Activated T-cell treated with anti-CD3 and anti-CD28 coated beads, Interleukin-2, amount 50 U/mL, for 48 hours (primary cell): ENCODE results near the gene RPN1.
"Not testable (repeated sequence)": the region's sequence is repeated elsewhere in the genome, so short reads cannot be mapped to it uniquely, and the experiment has no call there.

Experiments
- DNase-seq, 2 experiments: peaks; one replicate each; pipeline ENCODE4 v3.0.0-alpha.2; 2020

Gene RPN1

DNA sequence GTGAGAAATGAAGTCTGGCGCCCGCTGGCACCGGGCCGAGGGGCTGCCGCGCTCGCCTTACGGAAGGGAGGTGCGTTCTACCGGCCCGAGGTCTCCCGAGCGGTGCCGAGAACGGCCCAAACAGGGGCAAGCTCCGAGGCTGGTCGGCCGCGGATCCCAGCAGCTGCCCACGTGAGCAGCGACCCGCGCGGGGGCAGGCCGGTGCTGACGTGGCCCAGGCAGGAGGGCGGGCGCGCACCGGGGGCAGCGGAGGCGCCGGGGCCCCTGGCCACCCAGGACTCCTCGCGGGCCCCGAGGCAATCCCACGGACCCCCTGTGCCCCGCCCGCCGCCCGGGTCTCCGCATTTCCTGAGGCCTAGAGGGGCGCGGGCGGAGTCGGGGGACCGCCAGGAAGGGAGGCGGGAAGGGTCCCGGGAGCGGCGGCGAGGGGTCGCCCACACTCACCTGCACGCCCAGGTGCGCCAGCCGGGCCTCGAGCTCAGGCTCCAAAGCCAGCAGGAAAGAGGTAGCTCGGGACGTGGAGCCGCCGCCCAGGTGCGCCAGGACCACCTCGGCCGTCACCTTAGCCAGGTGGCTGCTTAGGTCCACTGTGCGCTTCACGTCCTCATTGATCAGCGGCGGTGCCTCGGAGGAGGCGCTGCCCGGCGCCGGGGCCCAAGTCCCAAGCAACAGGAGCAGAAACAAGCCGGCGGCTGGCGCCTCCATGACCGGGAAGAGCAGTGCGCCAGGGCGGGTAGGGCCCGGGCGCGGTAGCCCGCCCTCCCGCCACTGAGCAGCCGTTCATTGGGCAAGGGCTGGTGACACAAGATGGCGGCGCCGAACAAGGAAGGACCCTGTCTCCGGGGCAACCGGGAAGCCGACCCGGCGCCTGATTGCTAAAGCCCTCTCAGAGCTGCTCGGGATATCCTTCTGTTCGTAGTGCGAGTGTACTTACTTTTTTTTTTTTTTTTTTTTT, at the start of gene RPN1:
Gene RPN1 (minus strand): TSS at position 723 of the 955 bp plus-strand sequence. CDS start 18 bp downstream, at position 705.
- peak; percentile 94 to 96 for DNase-seq

DNA sequence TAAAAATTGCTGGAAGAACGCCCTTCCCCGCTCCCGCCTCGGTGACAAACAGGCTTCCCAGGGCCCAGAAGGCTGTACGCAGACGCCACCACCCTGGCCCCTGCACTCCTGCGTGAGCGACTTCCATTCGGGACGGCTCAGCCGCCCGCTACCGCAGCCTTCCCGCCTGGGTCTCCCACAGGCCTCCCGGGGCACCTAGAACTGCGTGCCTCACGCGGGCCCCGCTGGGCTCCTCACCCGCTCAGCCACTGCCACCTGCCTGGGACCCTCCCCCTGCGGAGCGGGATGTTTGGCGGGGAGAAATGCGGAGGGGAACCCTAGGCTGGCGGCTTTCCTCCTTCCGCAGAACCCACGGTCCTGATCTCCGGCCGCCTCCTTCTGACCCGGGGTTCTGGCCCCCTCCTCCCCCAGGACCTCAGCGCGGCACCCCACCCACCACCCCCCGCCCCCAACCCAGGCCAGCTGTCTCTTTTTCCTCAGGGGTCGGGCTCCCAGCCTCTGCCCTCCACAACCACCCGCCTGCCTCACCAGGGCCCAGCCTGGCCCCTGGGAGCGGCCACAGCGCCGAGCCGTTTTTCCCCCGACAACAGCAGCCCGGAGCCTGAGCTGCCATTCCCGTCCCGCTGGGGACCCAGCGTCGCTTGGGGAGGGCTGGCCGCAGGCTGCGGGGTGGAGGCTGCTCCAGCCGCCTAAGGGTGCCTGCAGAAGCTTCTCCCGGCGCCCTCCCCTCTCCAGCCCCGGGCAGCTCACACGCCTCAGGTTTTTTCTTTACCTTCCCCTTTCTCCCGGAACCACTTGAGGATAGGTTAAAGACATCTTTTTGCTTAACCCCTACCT, 47.8 kb upstream of the RPN1 start:
- peak; percentile 45 to 54 for DNase-seq

DNA sequence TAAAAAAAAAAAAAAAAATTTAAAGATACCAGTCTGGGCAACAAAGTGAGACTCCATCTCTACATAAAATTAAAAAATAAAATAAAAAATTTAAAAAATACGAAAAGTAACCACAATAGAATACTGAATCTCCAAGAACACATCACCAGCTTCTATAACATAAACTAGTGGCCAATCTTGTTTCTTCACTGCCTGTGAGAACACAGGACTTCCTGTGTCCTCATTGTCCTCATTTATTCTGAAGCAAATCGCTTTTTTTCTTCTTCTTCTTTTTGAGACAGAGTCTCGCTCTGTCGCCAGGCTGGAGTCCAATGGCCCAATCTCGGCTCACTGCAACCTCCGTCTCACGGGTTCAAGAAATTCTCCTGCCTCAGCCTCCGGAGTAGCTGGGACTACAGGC, 46.7 kb upstream of the RPN1 start:
- DNase-seq = no peak

DNA sequence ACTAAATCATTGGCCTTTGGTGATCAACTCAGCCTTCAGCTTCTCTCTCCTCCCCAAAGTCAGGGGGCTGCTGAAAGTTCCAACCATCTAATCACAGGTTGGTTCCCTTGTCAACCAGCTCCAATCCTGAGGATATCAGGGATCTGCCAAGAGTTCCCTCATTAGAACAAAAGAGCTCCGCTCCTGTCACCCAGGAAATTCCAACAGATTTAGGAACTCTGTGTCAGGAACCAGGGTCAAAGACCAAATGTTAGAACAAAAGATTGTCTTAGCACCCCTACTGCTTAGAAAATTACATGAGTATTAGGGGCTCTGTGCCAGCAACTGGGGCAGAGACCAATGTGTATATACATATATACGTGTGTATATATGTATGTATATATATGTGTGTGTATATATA, 43.1 kb upstream of the RPN1 start:
- DNase-seq = no peak

DNA sequence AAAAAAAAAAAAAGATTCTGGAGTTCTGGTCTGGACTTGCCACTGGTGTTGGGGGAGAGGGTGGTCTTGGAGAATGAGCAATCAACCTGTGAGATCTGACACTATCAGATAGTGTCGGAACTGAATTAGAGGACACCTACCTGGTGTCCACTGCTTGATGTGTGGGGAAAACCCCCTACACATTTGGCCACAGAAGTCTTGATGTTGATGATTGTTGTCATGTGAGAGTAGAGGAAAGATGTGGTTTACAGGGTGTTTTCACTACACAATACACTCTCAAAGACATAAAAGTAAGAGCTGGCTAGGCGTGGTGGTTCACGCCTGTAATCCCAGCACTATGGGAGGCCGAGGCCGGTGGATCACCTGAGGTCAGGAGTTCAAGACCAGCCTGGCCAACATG, 38.4 kb upstream of the RPN1 start:
- no peak for DNase-seq

DNA sequence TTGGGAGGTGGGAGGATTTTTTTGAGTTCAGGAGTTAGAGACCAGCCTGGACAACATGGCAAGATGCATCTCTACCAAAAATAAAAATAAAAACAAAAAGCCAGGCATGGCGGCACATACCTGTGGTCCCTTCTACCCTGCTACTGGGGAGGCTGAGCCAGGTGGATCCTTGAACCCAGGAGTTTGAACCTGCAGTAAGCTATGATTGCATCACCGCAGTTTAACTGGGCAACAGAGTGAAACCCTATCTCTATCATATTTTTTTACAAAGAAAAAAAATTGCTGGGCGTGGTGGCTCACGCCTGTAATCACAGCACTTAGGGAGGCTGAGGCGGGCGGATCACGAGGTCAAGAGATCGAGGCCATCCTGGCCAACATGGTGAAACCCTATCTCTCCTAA, 35.8 kb upstream of the RPN1 start:
- DNase-seq = no peak

DNA sequence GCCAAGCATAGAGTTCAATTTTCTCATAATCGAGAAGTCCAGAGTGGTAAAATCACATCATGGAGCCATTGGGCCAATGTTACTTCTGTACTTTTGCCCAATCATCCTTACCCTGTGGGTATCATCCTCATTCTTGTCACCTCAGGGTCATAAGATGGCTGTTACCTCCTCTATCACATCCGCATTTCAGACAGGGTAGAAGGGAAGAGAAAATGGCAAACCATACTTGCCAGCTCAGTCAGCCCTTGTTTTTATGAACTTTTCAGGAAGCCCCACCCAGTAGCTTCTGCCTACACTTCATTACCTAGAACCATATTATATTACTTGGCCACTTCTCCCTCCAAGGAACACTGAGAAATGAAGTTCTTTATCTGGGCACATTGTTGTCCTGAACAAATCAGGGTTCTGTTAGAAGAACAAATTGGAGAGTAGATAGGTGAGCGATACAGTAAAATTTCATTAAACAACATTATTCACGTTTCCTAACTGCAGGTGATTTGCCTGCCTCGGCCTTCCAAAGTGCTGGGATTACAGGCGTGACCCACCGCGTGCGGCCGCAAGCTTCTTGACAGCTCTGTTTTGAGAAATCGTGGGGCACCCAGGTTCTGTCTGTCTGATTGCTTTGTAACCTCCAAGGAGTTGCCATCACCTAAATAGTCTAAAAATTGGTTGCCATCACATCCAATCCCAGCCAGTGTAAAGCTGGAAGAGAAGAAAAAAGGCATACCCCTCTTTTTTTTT, 34.5 kb upstream of the RPN1 start:
- no peak for DNase-seq

DNA sequence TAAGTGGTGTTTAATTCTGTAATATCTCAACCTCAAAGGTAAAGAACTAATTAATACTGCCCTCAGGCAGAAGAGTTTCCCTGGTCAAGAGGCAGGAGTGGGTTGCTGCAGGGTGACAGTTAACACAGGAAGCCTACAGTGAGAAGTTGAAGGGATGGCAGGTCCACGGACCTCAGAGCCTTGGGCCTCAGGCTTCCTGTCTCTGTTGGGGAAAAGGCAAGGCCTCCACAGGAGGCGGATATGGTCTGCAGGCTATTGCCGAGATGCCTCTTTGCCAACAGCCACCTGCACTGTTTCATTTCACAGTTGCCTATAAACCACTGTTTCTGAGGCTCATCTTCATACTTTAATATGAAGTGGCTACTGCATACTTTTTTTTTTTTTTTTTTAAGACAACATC, 33.3 kb upstream of the RPN1 start:
- no peak for DNase-seq

DNA sequence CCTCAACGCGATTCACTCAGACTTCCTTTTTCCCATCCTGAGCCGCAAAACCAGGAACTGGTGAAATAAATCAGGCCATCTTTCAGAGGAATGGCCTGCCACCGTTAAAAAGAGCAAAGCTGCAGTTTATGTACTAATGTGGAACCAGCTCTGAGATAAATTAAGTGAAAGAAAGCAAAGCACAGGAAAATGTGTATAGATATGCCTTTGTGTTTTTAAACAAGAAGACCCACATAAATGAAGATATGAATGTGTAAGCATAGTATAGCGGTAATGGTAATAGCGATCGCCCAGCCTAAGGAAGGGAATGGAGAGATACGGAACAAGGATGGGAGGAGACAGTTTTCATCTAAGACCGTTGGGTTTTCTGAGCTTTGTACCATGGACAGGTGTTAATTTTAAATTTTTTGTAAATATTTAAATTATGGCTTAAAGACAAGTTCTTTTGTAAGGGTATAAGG, 30.8 kb upstream of the RPN1 start:
- no peak for DNase-seq

DNA sequence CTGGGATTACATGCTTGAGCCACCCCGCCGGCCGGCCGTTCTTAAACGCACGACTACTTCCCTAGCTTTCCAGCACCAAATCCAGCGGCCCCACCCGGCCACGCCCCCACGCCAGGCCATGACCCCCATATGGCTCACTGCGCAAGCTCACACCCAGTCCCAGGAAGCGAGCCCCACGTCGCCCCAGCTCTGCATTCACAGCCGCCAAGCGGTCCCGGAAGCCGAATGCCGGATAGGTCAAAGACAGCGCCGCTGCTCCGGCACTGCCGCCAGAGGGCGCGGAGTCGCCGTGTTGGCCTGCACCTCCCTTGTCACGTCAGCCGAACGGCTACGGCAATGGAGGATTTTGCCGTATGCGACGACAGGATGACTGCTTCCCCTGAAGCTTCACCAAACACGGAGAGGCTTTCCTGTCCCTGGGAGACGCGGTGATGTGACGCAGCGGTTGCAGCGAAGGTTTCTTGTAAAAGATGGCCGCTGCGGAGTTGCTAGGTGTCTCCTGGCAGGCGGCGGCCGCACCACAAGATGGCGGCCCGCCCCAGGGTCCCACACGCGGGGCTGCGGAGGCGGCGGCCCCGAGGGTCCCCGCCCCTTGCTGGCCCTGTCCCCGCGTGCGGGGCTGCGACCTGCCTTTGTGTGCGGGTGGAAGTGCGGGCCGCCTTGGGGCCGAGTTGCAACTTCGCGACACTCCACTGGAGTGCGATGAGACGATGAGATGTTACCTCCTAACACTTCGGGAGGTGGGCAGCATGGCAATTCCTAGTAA, 30.2 kb upstream of the RPN1 start:
- peak; percentile 97 to 98 for DNase-seq

DNA sequence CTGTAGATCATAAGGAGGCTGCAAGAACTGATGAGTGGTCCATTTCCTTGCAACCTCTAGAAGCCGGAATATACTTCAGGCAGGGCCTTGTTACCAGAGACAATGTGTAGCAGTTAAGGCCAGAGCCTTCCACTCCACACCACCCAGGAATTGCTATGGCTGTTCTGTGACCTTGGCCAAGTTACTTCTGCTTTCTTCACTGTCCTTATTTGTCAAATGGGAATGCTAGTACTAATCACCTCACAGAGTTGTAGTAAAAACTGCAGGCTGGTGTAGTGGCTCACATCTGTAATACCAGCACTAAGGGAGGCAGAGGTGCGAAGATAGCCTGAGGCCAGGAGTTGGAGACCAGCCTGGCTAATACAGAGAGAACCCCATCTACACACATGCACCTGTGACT, 28.7 kb upstream of the RPN1 start:
- DNase-seq = no peak

DNA sequence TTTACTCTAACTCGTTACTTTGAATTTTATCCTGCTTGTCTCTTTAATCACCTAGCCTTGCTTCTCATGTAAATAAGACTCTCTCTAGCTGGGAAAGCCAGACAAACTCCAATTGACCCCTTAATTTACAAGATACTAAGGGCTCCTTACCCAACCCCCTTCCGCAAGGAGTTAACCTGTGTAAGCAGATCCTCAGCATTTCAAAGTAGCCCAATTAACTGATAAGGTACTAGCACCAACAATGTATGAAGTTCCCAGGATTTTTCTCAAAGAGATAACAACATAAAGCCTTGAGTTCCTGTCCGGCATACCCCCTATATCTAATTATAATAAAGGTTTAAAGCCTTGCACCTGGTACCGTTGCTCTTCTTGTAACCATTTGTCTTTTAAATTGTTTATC, 25.2 kb upstream of the RPN1 start:
- DNase-seq = not testable (repeated sequence)

DNA sequence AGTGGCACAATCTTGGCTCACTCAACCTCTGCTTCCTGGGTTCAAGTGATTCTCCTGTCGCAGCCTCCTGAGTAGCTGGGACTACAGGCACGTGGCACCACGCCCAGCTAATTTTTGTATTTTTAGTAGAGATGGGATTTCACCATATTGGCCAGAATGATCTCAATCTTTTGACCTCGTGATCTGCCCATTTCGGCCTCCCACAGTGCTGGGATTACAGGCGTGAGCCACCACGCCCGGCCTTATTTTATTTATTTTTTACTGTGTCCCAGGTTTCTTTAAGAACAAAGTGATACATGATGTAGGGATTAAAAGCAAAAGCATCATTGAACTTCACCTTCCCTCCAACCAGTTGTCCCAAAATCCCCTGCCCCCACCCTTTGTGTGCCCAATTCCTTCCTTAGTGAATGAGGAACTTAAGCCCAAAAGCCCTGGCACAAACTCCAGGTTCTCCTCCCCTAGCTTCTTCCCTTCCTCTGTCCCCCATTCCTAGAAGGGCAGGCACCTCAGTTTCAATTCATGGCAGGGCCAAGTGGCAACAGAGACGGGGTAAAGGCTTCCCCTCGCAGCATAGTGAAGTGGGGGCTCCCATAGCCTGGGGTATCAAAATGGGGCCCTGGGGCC, 23.7 kb upstream of the RPN1 start:
- no peak for DNase-seq

DNA sequence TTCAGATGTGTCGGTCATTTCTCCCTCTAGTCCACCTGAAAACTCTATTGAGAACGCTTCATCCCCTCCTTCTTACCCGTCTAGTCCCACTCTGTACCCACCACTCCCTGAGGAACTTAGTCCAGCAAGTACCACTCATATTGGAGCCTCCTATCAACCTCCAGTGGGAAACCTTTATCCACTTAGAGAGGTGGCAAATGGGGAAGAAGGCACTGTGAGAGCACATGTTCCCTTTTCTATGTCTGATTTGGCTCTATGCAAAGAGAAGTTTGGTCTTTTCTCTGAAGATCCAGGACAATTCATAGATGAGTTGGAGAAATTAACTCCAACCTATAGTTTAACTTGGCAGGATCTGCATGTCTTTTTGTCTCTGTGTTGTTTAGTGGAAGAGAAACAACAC, 17.0 kb upstream of the RPN1 start:
- DNase-seq = no peak

DNA sequence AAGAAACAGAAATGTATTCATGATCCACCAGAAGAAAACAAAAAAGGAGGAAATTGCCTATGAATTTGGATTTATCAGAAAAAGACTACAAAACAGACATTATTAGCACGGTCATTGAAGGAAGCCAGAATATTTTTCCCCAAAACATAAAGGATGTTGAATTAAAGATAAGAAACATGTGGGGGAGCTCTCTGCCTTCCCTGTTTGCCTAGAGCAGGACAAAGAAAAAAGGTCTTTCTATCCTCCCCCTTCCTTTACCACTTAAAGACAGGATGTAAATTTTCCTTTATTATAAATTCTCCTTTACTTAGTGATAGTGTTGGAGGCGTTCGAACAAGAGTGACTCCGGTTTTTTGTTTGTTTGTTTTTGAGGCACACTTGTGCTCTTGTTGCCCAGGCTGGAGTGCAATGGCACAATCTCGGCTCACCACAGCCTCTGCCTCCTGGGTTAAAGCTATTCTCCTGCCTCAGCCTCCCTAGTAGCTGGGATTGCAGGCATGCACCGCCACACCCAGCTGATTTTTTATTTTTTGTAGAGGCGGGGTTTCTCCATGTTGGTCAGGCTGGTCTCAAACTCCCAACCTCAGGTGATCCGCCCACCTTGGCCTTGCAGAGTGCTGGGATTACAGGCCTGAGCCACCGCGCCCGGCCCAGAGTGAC, 14.9 kb upstream of the RPN1 start:
- DNase-seq = no peak

DNA sequence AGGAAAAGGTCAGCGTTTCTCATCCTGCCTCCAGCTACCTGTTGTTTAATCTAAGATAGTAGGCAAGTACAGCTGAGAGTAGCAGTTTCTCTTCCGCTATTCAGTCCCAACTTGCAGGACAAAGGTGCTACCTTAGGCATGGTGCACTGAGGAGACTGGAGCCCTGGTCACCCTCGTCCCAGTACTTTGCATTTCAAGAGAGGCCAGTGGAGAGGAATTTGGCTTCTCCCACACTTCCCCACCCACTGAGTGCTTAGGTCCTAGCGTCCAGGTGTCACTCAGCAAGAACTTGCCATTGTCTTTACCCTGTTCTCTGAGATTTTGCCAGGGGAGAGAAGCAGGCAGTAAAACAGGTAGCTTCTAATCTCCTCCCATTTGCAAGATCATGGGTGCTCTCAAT, 12.5 kb upstream of the RPN1 start:
- DNase-seq = no peak

DNA sequence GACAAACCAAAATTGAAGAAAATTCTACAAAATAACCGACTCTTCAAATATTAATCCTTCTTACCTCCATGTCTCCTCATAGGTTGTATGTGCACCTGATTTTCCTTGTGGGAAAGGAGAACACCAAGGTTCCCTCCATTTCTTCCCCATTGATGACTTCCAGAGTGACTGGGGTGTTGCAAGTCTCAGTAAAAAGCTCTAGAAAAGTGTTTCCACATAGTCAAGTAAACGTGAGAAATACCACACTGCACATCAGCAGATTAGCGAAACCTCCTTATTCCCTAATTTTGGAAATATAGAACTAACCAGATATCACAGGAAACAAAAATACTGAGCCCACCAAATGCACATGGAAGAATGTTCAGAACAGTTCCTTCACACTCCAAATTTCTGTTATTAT, 4.9 kb upstream of the RPN1 start:
- DNase-seq = no peak

DNA sequence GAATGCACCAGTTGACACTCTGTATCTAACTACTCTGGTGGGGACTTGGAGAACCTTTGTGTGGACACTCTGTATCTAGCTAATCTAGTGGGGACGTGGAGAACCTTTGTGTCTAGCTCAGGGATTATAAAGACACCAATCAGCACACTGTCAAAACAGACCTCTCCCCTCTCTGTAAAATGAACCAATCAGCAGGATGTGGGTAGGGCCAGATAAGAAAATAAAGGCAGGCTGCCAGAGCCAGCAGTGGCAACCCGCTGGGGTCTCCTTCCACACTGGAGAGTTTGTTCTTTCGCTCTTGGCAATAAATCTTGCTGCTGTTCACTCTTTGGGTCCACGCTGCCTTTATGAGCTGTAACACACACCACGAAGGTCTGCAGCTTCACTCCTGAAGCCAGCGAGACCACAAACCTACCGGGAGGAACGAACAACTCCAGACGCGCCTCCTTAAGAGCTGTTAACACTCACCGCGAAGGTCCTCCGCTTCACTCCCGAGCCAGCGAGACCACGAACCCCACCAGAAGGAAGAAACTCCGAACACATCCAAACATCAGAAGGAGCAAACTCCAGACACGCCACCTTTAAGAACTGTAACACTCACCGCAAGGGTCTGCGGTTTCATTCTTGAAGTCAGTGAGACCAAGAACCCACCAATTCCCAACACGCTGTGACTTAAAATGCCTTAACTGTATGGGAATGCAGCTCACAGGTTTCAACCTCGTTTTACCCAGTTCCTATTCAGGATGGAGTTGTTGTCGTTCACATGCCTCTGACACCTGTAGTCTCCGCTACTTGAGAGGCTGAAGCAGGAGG, 3.6 kb upstream of the RPN1 start:
- DNase-seq = peak; percentile 49 to 59

DNA sequence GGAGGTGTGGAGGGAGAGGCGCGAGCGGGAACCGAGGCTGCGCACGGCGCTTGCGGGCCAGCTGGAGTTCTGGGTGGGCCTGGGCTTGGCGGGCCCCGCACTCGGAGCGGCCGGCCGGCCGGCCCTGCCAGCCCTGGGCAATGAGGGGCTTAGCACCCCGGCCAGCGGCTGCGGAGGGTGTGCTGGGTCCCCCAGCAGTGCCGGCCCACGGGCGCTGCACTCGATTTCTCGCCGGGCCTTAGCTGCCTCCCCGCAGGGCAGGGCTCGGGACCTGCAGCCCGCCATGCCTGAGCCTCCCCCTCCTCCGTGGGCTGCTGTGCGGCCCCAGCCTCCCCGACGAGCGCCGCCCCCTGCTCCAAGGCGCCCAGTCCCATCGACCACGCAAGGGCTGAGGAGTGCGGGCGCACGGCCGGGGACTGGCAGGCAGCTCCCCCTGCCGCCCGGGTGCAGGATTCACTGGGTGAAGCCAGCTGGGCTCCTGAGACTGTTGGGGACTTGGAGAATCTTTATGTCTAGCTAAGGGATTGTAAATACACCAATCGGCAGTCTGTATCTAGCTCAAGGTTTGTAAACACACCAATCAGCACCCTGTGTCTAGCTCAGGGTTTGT, 2.9 kb upstream of the RPN1 start:
- peak; percentile 29 to 40 for DNase-seq
